Adipocyte (in vitro differentiated cells): Measurements from ENCODE around the gene PEPD.

Source experiments
- DNase-seq: peaks from one replicate; pipeline ENCODE4 v3.0.0-alpha.2; 2015; ENCODE audit warnings: low read depth
- H3K27me3 ChIP-seq: replicated peaks from 2 replicates; pipeline ENCODE4 v1.7.0; 2013; ENCODE audit warnings: mild to moderate bottlenecking, low read length, moderate library complexity; ENCODE audit not compliant: control insufficient read depth, insufficient read depth
- H3K36me3 ChIP-seq: 2 replicates; pipeline ENCODE4 v1.7.0; 2013; ENCODE audit warnings: low read length, mild to moderate bottlenecking, moderate library complexity; ENCODE audit not compliant: control insufficient read depth, insufficient read depth, severe bottlenecking
- H3K4me1 ChIP-seq: 2 replicates; pipeline ENCODE4 v1.7.0; 2013; ENCODE audit warnings: mild to moderate bottlenecking, low read length, moderate library complexity; ENCODE audit not compliant: control insufficient read depth, insufficient read depth
- H3K4me3 ChIP-seq: 2 replicates; pipeline ENCODE4 v1.7.0; 2013; ENCODE audit warnings: mild to moderate bottlenecking, low read length, moderate library complexity
- H3K9ac ChIP-seq: 2 replicates; pipeline ENCODE4 v1.7.0; 2013; ENCODE audit warnings: mild to moderate bottlenecking, low read length, moderate library complexity
- H3K9me3 ChIP-seq: 2 replicates; pipeline ENCODE4 v1.7.0; 2013; ENCODE audit warnings: mild to moderate bottlenecking, low read length, moderate library complexity; ENCODE audit not compliant: control insufficient read depth

Gene PEPD

DNA sequence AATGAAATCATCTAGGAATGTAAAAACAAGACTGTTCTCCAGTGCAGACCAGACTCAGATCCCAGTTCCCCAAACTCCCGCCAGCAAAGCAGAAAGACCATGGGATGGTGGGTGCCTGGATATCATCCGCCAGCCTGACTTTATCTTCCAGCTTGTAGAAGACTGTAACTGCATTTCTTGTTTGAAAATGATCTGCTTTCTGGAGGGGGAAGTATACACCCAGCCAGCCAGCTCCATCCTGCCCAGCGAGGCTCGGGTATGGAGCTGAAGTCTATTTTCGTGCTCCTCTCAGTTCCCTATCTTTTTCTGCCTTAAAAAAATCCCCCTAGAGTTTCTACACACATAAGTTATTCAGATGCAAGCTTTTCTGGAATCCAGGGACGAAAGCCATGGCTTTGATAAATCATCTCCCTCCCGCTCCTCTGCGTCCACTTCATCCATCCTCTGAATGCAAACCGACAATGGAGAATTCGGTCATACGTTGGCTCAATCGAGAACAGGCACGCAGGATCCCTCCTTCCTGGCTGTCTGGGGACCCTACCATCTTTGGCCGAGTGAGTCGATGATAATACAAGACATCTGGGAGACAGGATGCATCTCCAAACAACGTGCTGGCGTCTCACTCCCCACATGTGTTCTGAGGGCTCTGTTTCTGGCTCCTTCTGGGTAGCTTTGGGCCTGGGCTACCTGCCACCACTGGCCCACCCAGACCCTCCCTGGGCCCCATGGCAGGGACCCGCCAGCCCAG lies 116.9 kb downstream of the PEPD start:
- H3K36me3 ChIP-seq: no peaks in the 10 kb centered on the region
- H3K27me3 ChIP-seq: no peaks in the 10 kb centered on the region
- no peaks in the 10 kb centered on the region for H3K9me3 ChIP-seq
- peaks cover 31% of the 10 kb centered on the region for H3K4me1 ChIP-seq
- H3K4me3 ChIP-seq: no peak overlapping the region
- peak overlapping the region; percentile 51 for H3K9ac ChIP-seq
- DNase-seq: no peak

DNA sequence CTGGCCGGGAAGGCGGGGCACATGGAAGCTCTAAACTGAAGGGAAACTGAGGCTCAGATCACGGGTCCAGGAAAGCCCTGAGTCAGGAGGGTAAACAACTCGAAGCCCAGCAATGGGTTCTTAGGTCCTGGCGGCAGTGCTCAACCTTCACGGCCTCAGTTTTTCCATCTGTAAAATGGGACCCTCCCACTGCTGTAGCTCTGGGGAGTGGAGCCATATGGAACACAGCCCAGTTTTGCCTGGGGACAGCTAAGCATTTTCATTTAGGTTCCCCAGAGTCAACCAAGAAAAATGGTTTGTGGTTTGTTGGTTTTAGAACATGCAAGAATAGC lies 117.7 kb downstream of the PEPD start:
- no peak for DNase-seq
- Histone ChIP-seq H3K9ac (peak overlapping the region; percentile 51), H3K27me3 (no peaks in the 10 kb centered on the region), H3K4me3 (no peak overlapping the region), H3K4me1 (peaks cover 31% of the 10 kb centered on the region), H3K9me3 (no peaks in the 10 kb centered on the region), H3K36me3 (no peaks in the 10 kb centered on the region)

DNA sequence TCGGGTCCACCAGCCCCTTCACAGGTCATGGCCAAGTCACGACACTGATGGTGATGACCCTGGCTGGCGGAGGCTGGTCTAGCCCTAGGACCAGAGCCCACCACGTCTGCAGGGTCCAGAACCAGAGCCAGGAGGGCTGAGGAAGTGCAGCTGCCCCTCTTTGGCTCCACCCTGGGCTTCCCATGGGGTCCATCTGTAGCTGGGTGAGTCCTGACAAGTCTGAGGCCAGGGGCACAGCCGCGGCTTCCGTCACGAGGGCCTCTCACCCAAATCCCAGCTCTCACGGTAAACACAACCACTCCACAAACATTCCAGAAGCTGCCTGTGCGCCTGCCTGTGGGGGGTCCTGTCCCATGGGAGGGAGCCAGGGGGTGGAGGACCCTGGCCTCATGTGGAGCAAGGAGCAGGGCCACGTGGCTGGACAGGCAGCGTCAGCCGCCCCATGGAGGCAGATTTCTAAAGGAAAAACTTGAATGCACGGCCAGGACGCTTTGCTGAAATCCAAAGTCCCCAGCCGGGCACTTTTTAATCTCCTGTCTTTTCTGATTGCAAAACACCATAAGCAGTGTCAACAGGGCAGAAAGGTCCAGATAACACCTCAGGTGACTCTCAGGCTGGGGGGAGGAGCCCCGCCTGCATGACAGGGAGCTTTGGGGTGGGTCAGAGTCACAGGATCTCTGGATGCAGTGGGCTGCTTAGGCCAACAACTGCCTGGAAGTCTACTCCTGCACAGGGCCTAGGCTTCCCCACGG lies 118.2 kb downstream of the PEPD start:
- Histone ChIP-seq H3K36me3 (no peaks in the 10 kb centered on the region), H3K27me3 (no peaks in the 10 kb centered on the region), H3K4me3 (no peak overlapping the region), H3K9me3 (no peaks in the 10 kb centered on the region), H3K4me1 (peaks cover 31% of the 10 kb centered on the region), H3K9ac (no peak overlapping the region)
- no peak for DNase-seq

DNA sequence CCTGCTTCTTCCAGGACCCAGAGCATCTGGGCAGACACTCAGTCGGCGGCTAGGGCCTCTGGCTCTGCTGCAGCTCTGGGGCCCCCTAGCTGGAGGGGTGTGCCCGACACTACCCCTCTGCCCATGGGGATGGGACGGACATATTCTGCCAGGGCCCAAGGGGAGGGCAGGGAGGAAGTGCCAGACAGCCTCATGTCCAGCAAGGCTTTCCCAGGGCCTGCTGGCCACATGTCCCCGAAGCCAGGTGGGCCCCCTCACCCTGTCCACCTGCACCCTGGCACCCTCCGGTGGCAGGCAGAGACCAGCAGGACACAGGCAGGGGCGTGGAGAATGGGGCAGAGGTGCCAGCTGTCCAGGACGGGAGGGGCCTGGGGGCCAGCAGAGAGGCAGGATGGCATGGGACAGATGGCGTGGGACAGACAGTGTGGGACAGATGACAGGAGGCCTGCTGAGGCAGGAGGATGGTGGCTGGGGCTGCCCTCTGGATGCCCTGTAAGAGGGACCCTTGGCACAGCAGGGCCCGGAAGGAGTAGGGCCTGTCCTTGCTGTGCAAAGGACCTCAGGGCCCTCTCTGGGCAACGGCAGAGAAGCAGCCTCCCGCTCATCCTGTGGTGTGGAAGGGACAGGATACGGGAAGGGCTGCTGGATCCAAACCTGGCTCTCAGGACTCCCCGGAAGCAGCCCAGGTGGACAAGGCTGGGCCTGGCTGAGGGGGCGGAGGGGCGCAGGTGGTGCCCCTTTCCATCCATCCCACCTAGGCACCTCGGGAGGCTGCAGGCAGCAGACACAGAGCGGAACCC lies 119.0 kb downstream of the PEPD start:
- Histone ChIP-seq H3K36me3 (no peaks in the 10 kb centered on the region), H3K9me3 (no peaks in the 10 kb centered on the region), H3K27me3 (no peaks in the 10 kb centered on the region), H3K9ac (no peak overlapping the region), H3K4me1 (peaks cover 31% of the 10 kb centered on the region), H3K4me3 (no peak overlapping the region)
- DNase-seq: no peak

DNA sequence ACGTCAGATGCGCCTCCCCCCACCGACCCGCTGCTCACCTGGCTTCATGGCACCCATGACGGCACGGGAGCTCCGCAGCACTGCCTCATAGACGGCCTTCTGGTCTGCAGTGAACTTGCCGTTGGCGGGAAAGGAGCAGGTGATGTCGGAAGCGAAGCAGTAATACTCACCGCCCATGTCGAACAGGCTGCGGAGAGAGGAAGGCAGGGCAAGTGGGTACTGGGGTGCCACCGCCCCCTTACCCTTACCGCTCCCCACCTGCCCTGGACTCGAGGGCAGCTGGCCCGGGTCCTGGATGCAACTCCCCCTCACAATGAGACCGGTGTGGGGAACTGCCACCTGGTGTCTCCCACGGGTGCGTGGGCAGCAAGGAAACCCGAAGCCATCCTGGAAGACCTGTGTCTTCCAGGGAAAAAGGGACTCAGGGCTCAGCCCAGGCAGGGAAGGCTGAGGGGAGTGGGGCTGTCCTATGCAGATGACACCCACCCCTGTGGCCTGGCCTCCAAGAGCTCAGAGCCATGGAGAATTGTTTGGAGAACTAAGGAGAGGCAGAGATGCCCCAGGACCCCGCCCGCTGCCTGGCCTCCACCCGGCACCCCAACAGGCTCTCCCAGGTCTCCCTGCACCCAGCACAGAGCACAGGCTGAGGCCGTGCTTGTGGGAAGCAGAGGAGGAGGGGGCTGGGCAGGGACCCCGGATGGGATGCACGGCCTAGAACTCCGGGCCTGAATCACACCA lies 119.7 kb downstream of the PEPD start:
- Histone ChIP-seq H3K36me3 (no peaks in the 10 kb centered on the region), H3K9ac (no peak overlapping the region), H3K27me3 (no peaks in the 10 kb centered on the region), H3K4me3 (no peak overlapping the region), H3K9me3 (no peaks in the 10 kb centered on the region), H3K4me1 (peaks cover 35% of the 10 kb centered on the region)
- DNase-seq: no peak

DNA sequence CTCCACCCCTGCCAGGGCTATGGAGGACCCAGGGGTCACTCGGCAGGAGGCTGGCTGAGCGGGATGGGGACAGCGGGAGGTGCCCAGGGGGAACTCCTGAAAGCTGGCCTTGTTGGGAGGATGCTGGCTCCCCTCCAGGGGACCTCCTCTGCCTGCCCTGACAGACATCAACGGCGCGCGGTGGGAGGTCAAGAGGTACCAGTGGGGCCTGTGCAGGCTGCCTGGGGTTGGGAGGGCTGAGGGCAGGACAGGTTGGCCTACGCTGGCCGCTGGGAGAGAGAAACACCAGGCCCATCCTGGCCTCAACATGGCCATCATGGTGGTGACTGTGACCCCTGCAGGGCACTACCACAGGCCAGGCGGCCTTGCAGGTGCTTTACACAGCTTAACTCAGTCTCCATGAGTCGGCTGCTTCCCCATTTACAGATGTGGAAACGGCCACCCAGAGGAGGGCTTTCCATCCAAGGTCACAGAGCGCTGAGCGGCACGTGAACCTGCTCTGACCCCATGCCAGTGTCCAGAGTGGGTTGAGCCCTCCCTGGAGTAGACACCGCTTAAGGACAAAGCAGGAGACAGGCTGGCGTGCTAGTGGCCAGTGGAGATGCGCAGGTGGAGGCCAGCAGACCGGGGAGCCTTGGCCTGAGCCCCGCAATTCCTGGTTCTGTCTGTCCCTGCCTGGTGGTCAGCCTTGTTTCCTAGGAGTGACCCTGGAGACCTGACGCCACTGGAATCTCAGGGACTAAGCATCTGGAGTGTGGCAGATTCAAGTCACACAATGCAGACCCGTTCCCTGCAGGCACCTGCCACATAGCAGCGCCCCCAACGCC lies 120.5 kb downstream of the PEPD start:
- peaks cover 34% of the 10 kb centered on the region for H3K4me1 ChIP-seq
- DNase-seq: no peak
- no peaks in the 10 kb centered on the region for H3K27me3 ChIP-seq
- no peaks in the 10 kb centered on the region for H3K36me3 ChIP-seq
- no peaks in the 10 kb centered on the region for H3K9me3 ChIP-seq
- no peak overlapping the region for H3K4me3 ChIP-seq
- H3K9ac ChIP-seq: no peak overlapping the region

DNA sequence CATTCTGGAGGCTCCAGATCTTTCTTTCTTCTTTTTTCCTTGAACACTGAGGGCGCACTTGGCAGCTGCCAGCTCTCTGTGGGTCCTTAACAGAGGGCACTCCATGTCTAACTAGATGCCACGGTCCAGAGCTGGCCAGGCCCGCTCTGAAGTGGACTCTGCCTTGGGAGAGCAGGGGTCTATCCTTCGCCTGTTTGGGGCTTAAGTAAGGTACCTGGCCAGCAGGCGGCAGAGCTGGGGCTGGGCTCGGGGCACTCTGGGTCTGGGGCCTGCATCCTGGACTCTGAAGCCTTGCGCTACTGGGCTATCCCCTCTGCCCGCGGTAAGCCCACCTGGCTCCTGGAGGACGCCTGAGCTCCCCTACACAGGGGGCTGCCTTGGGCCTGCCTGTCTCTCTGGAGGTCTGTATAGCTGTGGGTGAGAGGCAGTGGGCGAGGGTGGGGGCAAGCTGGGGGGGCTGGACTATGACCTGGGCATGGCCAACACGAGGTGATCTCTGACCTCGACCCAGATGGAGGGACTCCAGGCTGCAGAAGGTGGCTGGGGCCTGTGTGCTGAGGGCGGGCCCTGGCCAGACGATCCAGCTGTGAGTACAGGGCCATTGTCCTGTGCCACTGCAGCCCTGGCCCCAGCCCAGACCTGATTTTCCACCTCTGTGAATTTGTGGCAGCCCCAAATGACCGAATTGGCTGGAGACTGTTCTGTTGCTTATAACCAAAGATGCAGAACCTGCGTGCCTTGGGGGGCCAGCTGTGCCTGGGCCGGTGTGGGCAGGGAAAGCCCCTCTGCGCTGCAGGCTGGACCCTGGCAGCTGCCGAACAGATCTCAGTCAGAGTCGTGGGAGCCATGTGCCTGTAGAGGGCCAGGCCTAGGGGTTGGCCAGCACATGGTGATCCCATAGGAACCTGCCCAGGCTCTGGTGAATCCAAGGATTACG lies 121.6 kb downstream of the PEPD start:
- Histone ChIP-seq H3K27me3 (no peaks in the 10 kb centered on the region), H3K36me3 (no peaks in the 10 kb centered on the region), H3K4me3 (no peak overlapping the region), H3K9me3 (no peaks in the 10 kb centered on the region), H3K4me1 (peaks cover 34% of the 10 kb centered on the region), H3K9ac (no peak overlapping the region)
- no peak for DNase-seq

DNA sequence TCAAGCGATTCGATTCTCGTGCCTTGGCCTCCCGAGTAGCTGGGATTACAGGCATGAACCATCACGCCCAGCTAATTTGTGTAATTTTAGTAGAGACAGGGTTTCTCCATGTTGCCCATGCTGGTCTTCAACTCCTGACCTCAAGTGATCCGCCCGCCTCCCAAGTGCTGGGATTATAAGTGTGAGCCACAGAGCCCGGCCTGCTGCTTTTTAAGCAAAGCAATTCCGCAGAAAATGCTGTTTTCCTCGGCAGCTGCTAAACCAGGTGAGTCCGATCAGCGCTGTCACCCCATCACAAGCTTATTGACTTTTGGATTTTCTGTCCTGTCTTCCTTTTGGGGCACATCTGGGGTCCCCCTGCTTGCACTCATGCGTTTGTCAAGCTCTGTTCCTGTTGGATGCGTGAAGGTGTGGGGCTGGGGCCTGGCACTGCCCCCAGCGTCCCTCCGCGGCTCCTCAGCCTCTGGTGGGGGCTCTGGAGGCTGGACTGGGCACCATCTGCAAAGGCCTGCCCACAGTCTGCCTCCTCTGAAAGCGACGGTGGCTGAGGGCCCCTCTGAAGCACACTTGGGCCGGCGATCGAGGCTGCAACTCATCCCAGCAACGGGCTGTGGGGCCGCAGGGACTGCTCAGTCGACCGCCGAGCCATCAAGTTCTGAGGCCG lies 122.4 kb downstream of the PEPD start:
- H3K9me3 ChIP-seq: no peaks in the 10 kb centered on the region
- no peaks in the 10 kb centered on the region for H3K27me3 ChIP-seq
- H3K4me1 ChIP-seq: peaks cover 33% of the 10 kb centered on the region
- no peak overlapping the region for H3K9ac ChIP-seq
- no peak for DNase-seq
- H3K36me3 ChIP-seq: no peaks in the 10 kb centered on the region
- H3K4me3 ChIP-seq: no peak overlapping the region

DNA sequence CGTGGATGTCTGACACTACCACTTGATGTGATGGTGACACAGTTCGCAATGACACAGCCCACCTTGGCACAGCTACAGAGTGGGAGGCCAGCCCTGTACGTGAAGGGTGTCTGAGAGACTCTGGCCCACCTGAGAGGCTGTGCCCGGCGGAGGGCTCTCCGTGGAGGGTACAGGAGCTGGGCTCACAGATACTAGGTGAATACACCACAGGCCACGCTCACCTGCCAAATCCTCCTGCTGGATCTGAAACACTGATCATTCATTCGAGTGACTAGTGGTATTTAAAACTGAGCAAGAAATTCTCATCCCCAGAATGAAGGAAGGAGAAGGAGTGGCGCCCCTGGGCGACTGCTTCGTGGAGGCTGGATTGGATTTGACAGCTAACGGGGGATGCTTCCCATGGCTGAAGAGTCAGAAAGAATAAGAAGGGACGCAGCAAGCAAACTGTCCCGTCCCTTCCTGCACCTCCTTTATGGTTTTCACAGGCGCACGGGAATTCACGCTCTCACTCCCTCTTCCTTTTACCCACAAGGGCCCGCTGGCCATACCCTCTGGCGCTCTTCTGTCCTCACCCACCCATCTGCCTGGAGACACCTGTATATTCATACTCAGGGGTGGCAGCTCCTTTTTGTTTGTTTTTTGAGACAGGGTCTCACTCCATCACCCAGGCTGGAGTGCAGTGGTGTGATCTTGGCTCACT lies 123.1 kb downstream of the PEPD start:
- H3K27me3 ChIP-seq: no peaks in the 10 kb centered on the region
- no peak overlapping the region for H3K4me3 ChIP-seq
- DNase-seq: no peak
- H3K36me3 ChIP-seq: no peaks in the 10 kb centered on the region
- peaks cover 34% of the 10 kb centered on the region for H3K4me1 ChIP-seq
- no peaks in the 10 kb centered on the region for H3K9me3 ChIP-seq
- H3K9ac ChIP-seq: no peak overlapping the region
